Measurements from ENCODE around the gene FBXW11. TPM values are rescaled to one million over a fixed set of nuclear protein-coding genes. Genes with fewer than 3 reads are reported as not detected.

FBXW11 gene
- total and polyA plus RNA-seq, 2 experiments from 2014 or later, result 59.0 to 98.0 TPM

DNA sequence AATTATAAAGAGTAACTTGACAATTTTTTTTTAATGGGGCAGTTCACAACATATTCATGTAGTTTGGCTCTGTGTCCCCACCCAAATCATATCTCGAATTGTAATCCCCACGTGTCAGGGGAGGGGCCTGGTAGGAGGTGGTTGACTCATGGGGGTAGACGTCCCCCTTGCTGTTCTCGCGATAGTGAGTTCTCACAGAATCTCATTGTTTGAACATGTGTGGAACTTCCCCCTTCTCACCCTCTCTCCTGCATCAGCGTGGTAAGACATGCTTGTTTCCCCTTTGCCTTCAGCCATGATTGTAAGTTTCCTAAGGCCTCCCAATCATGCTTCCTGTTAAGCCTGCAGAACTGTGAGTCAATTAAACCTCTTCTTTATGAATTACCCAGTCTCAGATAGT, 40.7 kb downstream of the FBXW11 start:
- Histone ChIP-seq H3K9me3 (ENCODE audit: low read depth) (no peaks in the 10 kb centered on the region), H3K27ac (peak overlapping the region; percentile 55), H3K4me3 (no peak overlapping the region), H3K36me3 (no peaks in the 10 kb centered on the region), H3K4me1 (ENCODE audit: low read depth) (peaks cover 21% of the 10 kb centered on the region), H3K27me3 (no peaks in the 10 kb centered on the region)
- TF ChIP-seq, protein P1, sequence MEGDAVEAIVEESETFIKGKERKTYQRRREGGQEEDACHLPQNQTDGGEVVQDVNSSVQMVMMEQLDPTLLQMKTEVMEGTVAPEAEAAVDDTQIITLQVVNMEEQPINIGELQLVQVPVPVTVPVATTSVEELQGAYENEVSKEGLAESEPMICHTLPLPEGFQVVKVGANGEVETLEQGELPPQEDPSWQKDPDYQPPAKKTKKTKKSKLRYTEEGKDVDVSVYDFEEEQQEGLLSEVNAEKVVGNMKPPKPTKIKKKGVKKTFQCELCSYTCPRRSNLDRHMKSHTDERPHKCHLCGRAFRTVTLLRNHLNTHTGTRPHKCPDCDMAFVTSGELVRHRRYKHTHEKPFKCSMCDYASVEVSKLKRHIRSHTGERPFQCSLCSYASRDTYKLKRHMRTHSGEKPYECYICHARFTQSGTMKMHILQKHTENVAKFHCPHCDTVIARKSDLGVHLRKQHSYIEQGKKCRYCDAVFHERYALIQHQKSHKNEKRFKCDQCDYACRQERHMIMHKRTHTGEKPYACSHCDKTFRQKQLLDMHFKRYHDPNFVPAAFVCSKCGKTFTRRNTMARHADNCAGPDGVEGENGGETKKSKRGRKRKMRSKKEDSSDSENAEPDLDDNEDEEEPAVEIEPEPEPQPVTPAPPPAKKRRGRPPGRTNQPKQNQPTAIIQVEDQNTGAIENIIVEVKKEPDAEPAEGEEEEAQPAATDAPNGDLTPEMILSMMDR (IDR thresholded peaks at IDR 0.05; ENCODE audit: low read depth, low read length), result no peak
- DNase-seq (ENCODE audit: low read depth in 1 of 2, low spot score in 1 of 2), result no peak

DNA sequence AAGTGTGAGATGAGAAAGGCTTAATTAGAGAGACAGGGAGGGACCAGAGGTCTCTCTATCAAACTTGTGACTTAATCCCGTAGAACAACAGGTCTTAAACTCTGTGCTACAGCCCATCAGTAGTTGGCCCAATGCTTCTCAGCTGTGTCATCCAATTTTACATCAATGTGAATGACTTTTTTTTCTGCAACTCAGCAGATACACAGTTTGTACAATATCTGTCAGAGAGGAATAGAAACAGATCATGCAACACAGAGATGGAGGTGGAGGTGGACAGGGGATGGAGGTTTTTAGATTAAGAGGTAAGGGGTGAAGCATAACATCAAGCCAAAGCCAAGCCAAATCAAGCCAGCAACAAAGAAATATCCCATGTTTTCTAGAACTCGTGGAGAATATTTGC, 43.0 kb downstream of the FBXW11 start:
- Histone ChIP-seq H3K9me3 (ENCODE audit: low read depth) (no peaks in the 10 kb centered on the region), H3K4me3 (no peak overlapping the region), H3K27ac (no peak overlapping the region), H3K4me1 (ENCODE audit: low read depth) (peaks cover 30% of the 10 kb centered on the region), H3K36me3 (no peaks in the 10 kb centered on the region), H3K27me3 (no peaks in the 10 kb centered on the region)
- DNase-seq (ENCODE audit: low read depth in 1 of 2, low spot score in 1 of 2), result no peak
- TF ChIP-seq, protein P1 (IDR thresholded peaks at IDR 0.05; ENCODE audit: low read depth, low read length), result no peak

DNA sequence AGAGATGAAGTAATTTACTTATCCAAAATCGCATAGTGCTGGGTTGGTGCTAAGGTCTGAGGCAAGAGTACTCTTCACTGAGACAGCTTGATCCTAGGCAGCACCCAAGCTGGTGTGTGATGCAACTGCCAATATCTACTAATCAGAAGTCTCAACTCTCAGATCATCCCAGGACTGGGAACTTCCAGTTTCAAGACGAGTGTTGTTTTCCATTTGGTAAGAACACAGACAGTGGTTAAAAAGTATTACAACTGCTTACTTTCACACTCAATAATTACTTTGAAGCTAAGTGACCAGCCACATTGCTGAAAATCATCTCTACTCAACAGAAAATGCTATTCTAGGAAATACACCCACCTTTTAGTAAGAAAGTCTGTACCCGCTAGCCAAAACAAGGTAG, 45.3 kb downstream of the FBXW11 start:
- H3K27ac ChIP-seq, result no peak overlapping the region
- no peaks in the 10 kb centered on the region for H3K9me3 ChIP-seq (ENCODE audit: low read depth)
- TF ChIP-seq, protein P1 (IDR thresholded peaks at IDR 0.05; ENCODE audit: low read depth, low read length), result no peak
- peaks cover 35% of the 10 kb centered on the region for H3K4me1 ChIP-seq (ENCODE audit: low read depth)
- no peaks in the 10 kb centered on the region for H3K36me3 ChIP-seq
- H3K4me3 ChIP-seq, result no peak overlapping the region
- H3K27me3 ChIP-seq, result no peaks in the 10 kb centered on the region
- peak in 1 of 2 donors; percentile 52 for DNase-seq (ENCODE audit: low read depth in 1 of 2, low spot score in 1 of 2)

DNA sequence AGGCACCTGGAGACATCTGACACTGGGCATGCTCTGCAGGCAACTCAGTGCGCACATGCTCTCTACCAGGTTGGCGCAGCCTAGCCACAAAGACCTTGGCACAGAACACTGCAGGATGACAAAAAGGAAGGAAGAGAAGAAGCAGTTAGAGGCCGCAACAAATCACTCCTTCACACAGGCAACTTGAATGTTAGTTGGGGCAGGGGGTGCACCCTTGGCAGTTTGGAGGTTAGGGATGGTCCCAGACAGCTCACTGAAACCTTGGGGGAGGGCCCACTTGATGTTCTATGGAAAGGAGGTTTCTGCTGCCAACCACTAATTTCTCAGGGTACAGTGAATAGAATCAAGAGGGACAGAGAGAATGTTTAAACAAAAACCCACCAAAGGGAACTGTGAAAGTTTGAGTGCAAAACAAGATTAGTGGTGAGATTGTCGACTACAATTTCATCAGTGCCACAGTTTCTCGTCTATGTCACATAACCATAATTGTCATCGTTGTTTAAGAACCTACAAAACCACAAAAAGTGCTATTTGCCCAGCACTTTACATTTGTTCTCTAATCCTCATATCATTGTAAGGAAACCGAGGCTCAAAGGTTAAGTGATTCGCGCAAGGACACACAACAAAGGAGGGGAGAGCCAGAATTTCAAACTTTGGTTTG, 48.7 kb downstream of the FBXW11 start:
- TF ChIP-seq, protein P1 (IDR thresholded peaks at IDR 0.05; ENCODE audit: low read depth, low read length), result no peak
- peaks cover 52% of the 10 kb centered on the region for H3K4me1 ChIP-seq (ENCODE audit: low read depth)
- no peak for DNase-seq (ENCODE audit: low read depth in 1 of 2, low spot score in 1 of 2)
- no peak overlapping the region for H3K4me3 ChIP-seq
- no peaks in the 10 kb centered on the region for H3K9me3 ChIP-seq (ENCODE audit: low read depth)
- H3K27ac ChIP-seq, result peak overlapping the region; percentile 68
- no peaks in the 10 kb centered on the region for H3K27me3 ChIP-seq
- no peaks in the 10 kb centered on the region for H3K36me3 ChIP-seq

DNA sequence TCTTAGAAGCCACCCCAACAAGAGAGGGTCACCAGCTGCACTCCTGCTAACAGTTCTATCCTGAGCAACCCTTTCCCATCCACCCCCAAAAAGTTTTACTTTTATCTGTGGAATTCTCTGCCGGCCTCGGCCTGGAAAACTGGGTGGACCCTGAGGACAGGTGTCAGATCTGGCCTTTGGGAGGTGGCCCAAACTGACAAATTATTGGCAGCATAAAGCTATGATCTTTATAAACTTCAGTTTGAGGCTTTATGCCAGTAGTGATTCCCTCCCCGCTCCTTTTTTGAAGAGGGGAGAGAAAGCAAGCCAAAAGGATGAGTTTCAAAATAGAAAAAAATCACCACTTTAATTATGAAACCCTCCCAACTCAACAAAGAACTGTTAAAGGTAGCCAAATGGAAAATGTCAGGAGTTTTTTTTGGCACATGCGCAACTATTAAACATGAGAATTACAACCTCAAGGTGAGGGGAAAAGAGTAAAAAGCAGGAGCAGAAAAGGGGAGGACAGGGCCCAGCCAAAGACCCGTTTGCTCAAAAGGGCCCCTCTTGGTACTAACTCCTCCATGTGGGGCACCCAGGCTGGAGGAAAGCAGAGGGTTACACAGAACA, 49.4 kb downstream of the FBXW11 start:
- TF ChIP-seq, protein P1 (IDR thresholded peaks at IDR 0.05; ENCODE audit: low read depth, low read length), result no peak
- Histone ChIP-seq H3K27me3 (no peaks in the 10 kb centered on the region), H3K4me3 (no peak overlapping the region), H3K4me1 (ENCODE audit: low read depth) (peaks cover 55% of the 10 kb centered on the region), H3K9me3 (ENCODE audit: low read depth) (no peaks in the 10 kb centered on the region), H3K36me3 (no peaks in the 10 kb centered on the region), H3K27ac (peak overlapping the region; percentile 68)
- no peak for DNase-seq (ENCODE audit: low read depth in 1 of 2, low spot score in 1 of 2)
